Coronary artery (tissue), 2 donors: Measurements from ENCODE around the gene STK17A.
A peak's percentile ranks its signal among the peaks of the same experiment; 100 is the strongest.

Experiments
- DNase-seq: peaks from one replicate; pipeline ENCODE4 v3.0.0-alpha.2; 2017; ENCODE audit warnings: low spot score
- H3K27ac ChIP-seq, 2 donors: fragments of 200-600 bp; sonication (generic); one replicate each; pipeline ENCODE4 v1.5.1; 2016 to 2019
- H3K4me3 ChIP-seq: fragments of 200-600 bp; sonication (generic); 2 replicates; pipeline ENCODE4 v1.5.1; 2016; ENCODE audit warnings: mild to moderate bottlenecking, moderate library complexity
- TF ChIP-seq, protein P1 (sequence below): fragments of 200-600 bp; sonication (generic); IDR thresholded peaks from one replicate; pipeline ENCODE4 v1.5.1; 2019; ENCODE audit warnings: antibody characterized with exemption

STK17A gene

GRCh38 chr7:43612128-43612527 is 29.2 kb downstream of the STK17A start:
- no peak overlapping the region for H3K4me3 ChIP-seq
- DNase-seq, result no peak
- peak overlapping the region; percentile 4 to 67 for H3K27ac ChIP-seq
- TF ChIP-seq, protein P1, sequence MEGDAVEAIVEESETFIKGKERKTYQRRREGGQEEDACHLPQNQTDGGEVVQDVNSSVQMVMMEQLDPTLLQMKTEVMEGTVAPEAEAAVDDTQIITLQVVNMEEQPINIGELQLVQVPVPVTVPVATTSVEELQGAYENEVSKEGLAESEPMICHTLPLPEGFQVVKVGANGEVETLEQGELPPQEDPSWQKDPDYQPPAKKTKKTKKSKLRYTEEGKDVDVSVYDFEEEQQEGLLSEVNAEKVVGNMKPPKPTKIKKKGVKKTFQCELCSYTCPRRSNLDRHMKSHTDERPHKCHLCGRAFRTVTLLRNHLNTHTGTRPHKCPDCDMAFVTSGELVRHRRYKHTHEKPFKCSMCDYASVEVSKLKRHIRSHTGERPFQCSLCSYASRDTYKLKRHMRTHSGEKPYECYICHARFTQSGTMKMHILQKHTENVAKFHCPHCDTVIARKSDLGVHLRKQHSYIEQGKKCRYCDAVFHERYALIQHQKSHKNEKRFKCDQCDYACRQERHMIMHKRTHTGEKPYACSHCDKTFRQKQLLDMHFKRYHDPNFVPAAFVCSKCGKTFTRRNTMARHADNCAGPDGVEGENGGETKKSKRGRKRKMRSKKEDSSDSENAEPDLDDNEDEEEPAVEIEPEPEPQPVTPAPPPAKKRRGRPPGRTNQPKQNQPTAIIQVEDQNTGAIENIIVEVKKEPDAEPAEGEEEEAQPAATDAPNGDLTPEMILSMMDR, result no peak

- peak overlapping the region; percentile 4 to 67 for H3K27ac ChIP-seq
- no peak for DNase-seq
- TF ChIP-seq, protein P1, result no peak
- H3K4me3 ChIP-seq, result no peak overlapping the region
Measured at GRCh38 chr7:43612599-43613589, 30.0 kb downstream of the STK17A start.

GRCh38 chr7:43615558-43616145 is 32.7 kb downstream of the STK17A start:
- DNase-seq, result no peak
- no peak overlapping the region for H3K27ac ChIP-seq
- TF ChIP-seq, protein P1, result no peak
- no peak overlapping the region for H3K4me3 ChIP-seq

GRCh38 chr7:43616977-43617376 is 34.1 kb downstream of the STK17A start:
- no peak for DNase-seq
- Histone ChIP-seq H3K27ac (no peak overlapping the region), H3K4me3 (no peak overlapping the region)
- TF ChIP-seq, protein P1, result no peak

- no peak for DNase-seq
- Histone ChIP-seq H3K4me3 (no peak overlapping the region), H3K27ac (no peak overlapping the region)
- TF ChIP-seq, protein P1, result no peak
Measured at GRCh38 chr7:43618073-43618472, 35.2 kb downstream of the STK17A start.

DNA sequence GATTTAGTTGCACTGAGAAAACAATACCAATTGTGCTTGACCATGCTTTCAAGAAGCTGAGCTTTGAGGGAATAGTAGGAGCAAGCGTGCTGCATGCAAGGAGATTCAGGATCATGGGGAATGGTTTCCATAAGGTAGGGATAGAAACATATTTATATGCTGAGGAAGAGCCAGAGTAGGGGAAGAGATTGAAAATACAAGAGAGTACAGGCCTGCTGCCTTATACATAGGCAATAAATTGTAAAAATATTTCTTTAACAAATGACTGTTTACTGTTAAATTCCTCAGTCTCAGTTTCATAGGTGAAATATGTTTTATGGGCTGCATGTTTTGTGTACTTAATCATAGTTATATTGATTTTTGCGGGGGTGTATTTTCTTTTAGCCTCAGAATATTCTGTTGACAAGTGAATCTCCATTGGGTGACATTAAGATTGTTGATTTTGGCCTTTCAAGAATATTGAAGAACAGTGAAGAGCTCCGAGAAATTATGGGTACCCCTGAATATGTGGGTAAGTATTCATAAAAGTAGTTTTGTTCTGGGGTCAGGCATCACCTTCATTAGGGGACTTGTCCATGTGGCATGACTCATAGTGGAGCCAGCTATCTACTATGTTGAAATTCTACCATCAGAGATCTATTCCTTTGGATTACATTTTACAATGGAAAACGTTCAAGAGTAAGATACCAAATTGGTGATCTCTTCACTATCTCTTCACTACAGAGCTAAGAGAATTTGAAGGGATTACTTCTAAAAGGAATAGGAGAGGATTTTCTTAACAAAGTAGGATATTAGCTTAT is 36.5 kb downstream of the STK17A start:
- DNase-seq, result no peak
- TF ChIP-seq, protein P1, result no peak
- no peak overlapping the region for H3K4me3 ChIP-seq
- H3K27ac ChIP-seq, result no peak overlapping the region
